ENCODE data around the gene ZNF416.

GRCh38 chr19:57599761-57600383, 21.2 kb upstream of the ZNF416 start, which contains the start of gene ZNF530:
- TF ChIP-seq POLR2A (IDR thresholded peaks at IDR 0.05) (no peak), CTCF (IDR thresholded peaks at IDR 0.05) (no peak)
